Aorta (tissue), 5 donors: ENCODE measurements around the gene HDAC10. TPM values are rescaled to one million over a fixed set of nuclear protein-coding genes. Genes with fewer than 3 reads are reported as not detected.

Experiments used
- ATAC-seq: fragments of 200-7000 bp; cut with Tn5 transposase; one replicate; pipeline ENCODE4 v1.9.1; 2022; ENCODE audit warnings: moderate library complexity; ENCODE audit not compliant: low FRiP score
- DNase-seq, 2 donors: peaks; one replicate each; pipeline ENCODE4 v3.0.0-alpha.2; 2020
- H3K27ac ChIP-seq, 2 donors: one replicate each; pipeline ENCODE4 v1.5.1; 2013; ENCODE audit warnings: low read length in 2 of 2, mild to moderate bottlenecking in 2 of 2, moderate library complexity in 2 of 2, control low read depth in 1 of 2, inconsistent platforms in 1 of 2, low read depth in 1 of 2
- H3K27me3 ChIP-seq, 2 donors: one replicate each; pipeline ENCODE4 v1.6.1; 2013; ENCODE audit warnings: control low read depth in 1 of 2, low read length in 1 of 2, mild to moderate bottlenecking in 1 of 2, moderate library complexity in 1 of 2; ENCODE audit not compliant: insufficient read depth in 2 of 2, control insufficient read depth in 1 of 2
- H3K36me3 ChIP-seq, 2 donors: one replicate each; pipeline ENCODE4 v1.6.1; 2013; ENCODE audit warnings: control low read depth in 1 of 2, low read length in 1 of 2, mild to moderate bottlenecking in 1 of 2; ENCODE audit not compliant: insufficient read depth in 2 of 2, control insufficient read depth in 1 of 2
- H3K4me1 ChIP-seq, 2 donors: one replicate each; pipeline ENCODE4 v1.6.1; 2013; ENCODE audit warnings: low read length in 2 of 2, control low read depth in 1 of 2, mild to moderate bottlenecking in 1 of 2, moderate library complexity in 1 of 2; ENCODE audit not compliant: insufficient read depth in 2 of 2, control insufficient read depth in 1 of 2
- H3K4me3 ChIP-seq, 2 donors: one replicate each; pipeline ENCODE4 v1.5.1; 2013; ENCODE audit warnings: low read length in 2 of 2, control low read depth in 1 of 2, mild to moderate bottlenecking in 1 of 2
- H3K9me3 ChIP-seq: one replicate; pipeline ENCODE4 v1.6.1; 2013; ENCODE audit warnings: mild to moderate bottlenecking, low read length; ENCODE audit not compliant: control insufficient read depth
- WGBS, 2 donors: extraction: QIAGEN DNeasy Blood & Tissue Kit; methylation state at CpG; one replicate each; pipeline ENCODE4 v1.1.7; 2013; 5-methylcytosine and 5-hydroxymethylcytosine counted together
- intact Hi-C, 2 donors: fragments of 100-400 bp; cut with DNase I; formaldehyde crosslinking; loops; one replicate each; pipeline versions ENCODE4 v1.14.2 to v1.15.0; 2022
- polyA plus RNA-seq, 2 donors: library from polyadenylated mRNA; stranded (reverse); fragments of 200-250 nt; gene quantifications; one replicate each; pipeline ENCODE4 v1.2.3, GENCODE V29; 2013
- total RNA-seq, 2 donors: library from RNA; stranded (reverse); fragmentation: NEBNext Ultra II Directional; extraction: Animal tissue kit (Norgen Biotek cat#: 25700); gene quantifications; one replicate each; pipeline ENCODE4 v1.2.1, GENCODE V29; 2021
- donor health status: healthy with polysubstance abuse.
- donor health status: Bipolar disorder and iron deficiency.
- donor health status: DM: no; HTN: no; CAD: no.
- donor health status: DM: no; HTN: no; CAD: no.
- donor health status: DM: yes; HTN: yes; CAD: no.

HDAC10 gene
- total and polyA plus RNA-seq, 4 donors: 5.5 to 57.3 (median 33.8) TPM

GRCh38 chr22:50199829-50200460, 51.1 kb downstream of the HDAC10 start:
- intact Hi-C loops: loop anchor here in 1 of 2 donors (10.0 kb wide), 2 partner anchors 235 to 275 kb away; partner anchors contain the start of gene PIM3
- H3K27me3 ChIP-seq: no peaks in the 10 kb centered on the region
- ATAC-seq (peak; percentile 20), DNase-seq (no peak)
- WGBS, 2 donors: 5 to 8% methylated on average over 33 to 34 of the region's 34 CpGs
- H3K36me3 ChIP-seq: peaks cover 0 to 2% of the 10 kb centered on the region in 2 donors
- H3K9me3 ChIP-seq: no peaks in the 10 kb centered on the region
- H3K27ac ChIP-seq: no peak overlapping the region
- H3K4me1 ChIP-seq: no peaks in the 10 kb centered on the region
- H3K4me3 ChIP-seq: peak overlapping the region; percentile 68 to 72

- peaks cover 0 to 2% of the 10 kb centered on the region in 2 donors for H3K36me3 ChIP-seq
- no peak for DNase-seq
- intact Hi-C loops: no loop called here
Observed at GRCh38 chr22:50199251-50199721, 51.8 kb downstream of the HDAC10 start.

GRCh38 chr22:50198624-50199017, 52.4 kb downstream of the HDAC10 start:
- H3K4me3 ChIP-seq: no peak overlapping the region
- H3K27me3 ChIP-seq: no peaks in the 10 kb centered on the region
- DNase-seq: no peak
- no peak overlapping the region for H3K27ac ChIP-seq
- H3K9me3 ChIP-seq: no peaks in the 10 kb centered on the region
- no peak for ATAC-seq
- H3K4me1 ChIP-seq: no peaks in the 10 kb centered on the region
- 89 to 90% methylated on average over 16 of the region's 16 CpGs for WGBS, 2 donors
- intact Hi-C loops: no loop called here
- H3K36me3 ChIP-seq: peaks cover 0 to 2% of the 10 kb centered on the region in 2 donors

More at GRCh38 chr22:50199251-50199721, 51.8 kb downstream of the HDAC10 start:
- Histone ChIP-seq H3K27me3 (no peaks in the 10 kb centered on the region), H3K4me1 (no peaks in the 10 kb centered on the region), H3K27ac (no peak overlapping the region), H3K9me3 (no peaks in the 10 kb centered on the region), H3K4me3 (no peak overlapping the region)
- 80 to 81% methylated on average over 18 of the region's 18 CpGs for WGBS, 2 donors
- ATAC-seq: no peak

GRCh38 chr22:50197856-50198623, 53.0 kb downstream of the HDAC10 start:
- intact Hi-C loops: no loop called here
- no peak for DNase-seq

GRCh38 chr22:50197000-50197800, 53.9 kb downstream of the HDAC10 start:
- H3K4me3 ChIP-seq: no peak overlapping the region
- peaks cover 0 to 2% of the 10 kb centered on the region in 2 donors for H3K36me3 ChIP-seq
- WGBS, 2 donors: 85 to 89% methylated on average over 23 of the region's 23 CpGs
- ATAC-seq (no peak), DNase-seq (no peak)
- no peak overlapping the region for H3K27ac ChIP-seq
- intact Hi-C loops: no loop called here
- H3K4me1 ChIP-seq: no peaks in the 10 kb centered on the region
- no peaks in the 10 kb centered on the region for H3K27me3 ChIP-seq
- no peaks in the 10 kb centered on the region for H3K9me3 ChIP-seq

More at GRCh38 chr22:50197856-50198623, 53.0 kb downstream of the HDAC10 start:
- H3K27ac ChIP-seq: no peak overlapping the region
- WGBS, 2 donors: 94 to 95% methylated on average over 58 to 61 of the region's 61 CpGs
- H3K4me1 ChIP-seq: no peaks in the 10 kb centered on the region
- no peaks in the 10 kb centered on the region for H3K27me3 ChIP-seq
- H3K36me3 ChIP-seq: peaks cover 0 to 2% of the 10 kb centered on the region in 2 donors
- no peak overlapping the region for H3K4me3 ChIP-seq
- no peaks in the 10 kb centered on the region for H3K9me3 ChIP-seq
- ATAC-seq: no peak

- intact Hi-C loops: no loop called here
- ATAC-seq (no peak), DNase-seq (no peak)
- H3K27me3 ChIP-seq: no peaks in the 10 kb centered on the region
- H3K4me1 ChIP-seq: no peaks in the 10 kb centered on the region
- WGBS, 2 donors: 86 to 87% methylated on average over 18 of the region's 18 CpGs
- no peak overlapping the region for H3K27ac ChIP-seq
- H3K4me3 ChIP-seq: no peak overlapping the region
- no peaks in the 10 kb centered on the region for H3K9me3 ChIP-seq
- peaks cover 0 to 2% of the 10 kb centered on the region in 2 donors for H3K36me3 ChIP-seq
Observed at GRCh38 chr22:50196256-50196655, 54.8 kb downstream of the HDAC10 start.

Other genes with a start within 250 kb of the HDAC10 start
- not detected for gene IL17REL, start 238.5 kb downstream of the HDAC10 start, total RNA-seq
- gene IL17REL, start 238.5 kb downstream of the HDAC10 start, polyA plus RNA-seq: under 1 TPM in 1 of 2 donors, not detected in 1; 0.05 TPM
- gene TTLL8, start 193.0 kb downstream of the HDAC10 start, total RNA-seq: not detected
- not detected for gene TTLL8, start 193.0 kb downstream of the HDAC10 start, polyA plus RNA-seq
- under 1 TPM; 0.16 to 0.39 TPM for gene MLC1, start 165.8 kb downstream of the HDAC10 start, total RNA-seq
- gene MLC1, start 165.8 kb downstream of the HDAC10 start, polyA plus RNA-seq: 1 to 10 TPM in 1 of 2 donors, not detected in 1; 2.1 TPM
- 1 to 10 TPM in 1 of 2 donors, under 1 TPM in 1; 0.10 to 3.2 TPM for gene MOV10L1, start 161.3 kb downstream of the HDAC10 start, total RNA-seq
- gene MOV10L1, start 161.3 kb downstream of the HDAC10 start, polyA plus RNA-seq: 1 to 10 TPM; 1.5 to 4.2 TPM
- gene PANX2, start 80.5 kb downstream of the HDAC10 start, total RNA-seq: 1 to 10 TPM in 1 of 2 donors, under 1 TPM in 1; 0.62 to 1.2 TPM
- gene PANX2, start 80.5 kb downstream of the HDAC10 start, polyA plus RNA-seq: 1 to 10 TPM in 1 of 2 donors, under 1 TPM in 1; 0.97 to 1.4 TPM
- gene TRABD, start 65.4 kb downstream of the HDAC10 start, total RNA-seq: 10 to 100 TPM; 27.1 to 33.4 TPM
- gene TRABD, start 65.4 kb downstream of the HDAC10 start, polyA plus RNA-seq: 10 to 100 TPM; 13.5 to 53.2 TPM
- 10 to 100 TPM; 14.2 to 21.6 TPM for gene SELENOO, start 50.3 kb downstream of the HDAC10 start, total RNA-seq
- gene SELENOO, start 50.3 kb downstream of the HDAC10 start, polyA plus RNA-seq: 100 to 1,000 TPM in 1 of 2 donors, 10 to 100 TPM in 1; 11.6 to 105 TPM
- gene TUBGCP6, start 6.2 kb downstream of the HDAC10 start, total RNA-seq: 10 to 100 TPM; 29.0 to 49.5 TPM
- gene TUBGCP6, start 6.2 kb downstream of the HDAC10 start, polyA plus RNA-seq: 100 to 1,000 TPM in 1 of 2 donors, 1 to 10 TPM in 1; 7.0 to 134 TPM
- 10 to 100 TPM in 1 of 2 donors, 1 to 10 TPM in 1; 9.2 to 22.9 TPM for gene MAPK12, start 10.4 kb upstream of the HDAC10 start, total RNA-seq
- 10 to 100 TPM in 1 of 2 donors, 1 to 10 TPM in 1; 1.6 to 19.0 TPM for gene MAPK12, start 10.4 kb upstream of the HDAC10 start, polyA plus RNA-seq
- 10 to 100 TPM; 10.7 to 23.2 TPM for gene MAPK11, start 19.1 kb upstream of the HDAC10 start, total RNA-seq
- gene MAPK11, start 19.1 kb upstream of the HDAC10 start, polyA plus RNA-seq: 10 to 100 TPM in 1 of 2 donors, under 1 TPM in 1; 0.13 to 14.9 TPM
- 100 to 1,000 TPM; 139 to 210 TPM for gene PLXNB2, start 56.4 kb upstream of the HDAC10 start, total RNA-seq
- 100 to 1,000 TPM in 1 of 2 donors, 10 to 100 TPM in 1; 46.0 to 214 TPM for gene PLXNB2, start 56.4 kb upstream of the HDAC10 start, polyA plus RNA-seq
- 1 to 10 TPM; 2.3 to 7.0 TPM for gene DENND6B, start 75.7 kb upstream of the HDAC10 start, total RNA-seq
- gene DENND6B, start 75.7 kb upstream of the HDAC10 start, polyA plus RNA-seq: 1 to 10 TPM in 1 of 2 donors, under 1 TPM in 1; 0.25 to 7.5 TPM
- gene PPP6R2, start 92.1 kb upstream of the HDAC10 start, total RNA-seq: 10 to 100 TPM; 45.2 to 46.7 TPM
- 10 to 100 TPM; 14.1 to 62.5 TPM for gene PPP6R2, start 92.1 kb upstream of the HDAC10 start, polyA plus RNA-seq
- 10 to 100 TPM; 65.3 to 77.9 TPM for gene SBF1, start 223.8 kb upstream of the HDAC10 start, total RNA-seq
- gene SBF1, start 223.8 kb upstream of the HDAC10 start, polyA plus RNA-seq: 10 to 100 TPM; 17.8 to 49.8 TPM
- under 1 TPM; 0.26 to 0.54 TPM for gene ADM2, start 230.3 kb upstream of the HDAC10 start, total RNA-seq
- under 1 TPM in 1 of 2 donors, not detected in 1; 0.50 TPM for gene ADM2, start 230.3 kb upstream of the HDAC10 start, polyA plus RNA-seq
- not detected for gene MIOX, start 235.6 kb upstream of the HDAC10 start, total RNA-seq
- gene MIOX, start 235.6 kb upstream of the HDAC10 start, polyA plus RNA-seq: not detected